MM.1S (cell line): ENCODE results near the gene ABHD16A.

ENCODE experiments used
- DNase-seq: peaks from one replicate; pipeline ENCODE4 v3.0.0-alpha.2; 2015
- H2AFZ ChIP-seq: fragments of 300-600 bp; sonication (generic); 2 replicates; pipeline ENCODE4 v1.6.0; 2016; ENCODE audit warnings: antibody characterized with exemption, low read length
- H3F3A ChIP-seq: fragments of 300-600 bp; sonication (generic); 2 replicates; pipeline ENCODE4 v1.6.1; 2016; ENCODE audit warnings: mild to moderate bottlenecking, antibody characterized with exemption, low read length, moderate library complexity, mixed read lengths; ENCODE audit not compliant: insufficient read depth
- H3K27ac ChIP-seq: fragments of 300-600 bp; sonication (generic); 2 replicates; pipeline ENCODE4 v1.5.1; 2016; ENCODE audit warnings: mild to moderate bottlenecking, low read length
- H3K27me3 ChIP-seq: fragments of 300-600 bp; sonication (generic); replicated peaks from 2 replicates; pipeline ENCODE4 v1.6.0; 2016; ENCODE audit warnings: low read length; ENCODE audit not compliant: insufficient read depth
- H3K36me3 ChIP-seq: fragments of 300-600 bp; sonication (generic); replicated peaks from 2 replicates; pipeline ENCODE4 v1.6.1; 2016; ENCODE audit warnings: mild to moderate bottlenecking, low read length, mixed read lengths; ENCODE audit not compliant: insufficient read depth
- H3K4me1 ChIP-seq: fragments of 300-600 bp; sonication (generic); 2 replicates; pipeline ENCODE4 v1.6.1; 2016; ENCODE audit warnings: low read length, mixed read lengths
- H3K4me2 ChIP-seq: fragments of 300-600 bp; sonication (generic); 2 replicates; pipeline ENCODE4 v1.6.0; 2016; ENCODE audit warnings: low read depth, low read length
- H3K4me3 ChIP-seq: fragments of 300-600 bp; sonication (generic); 2 replicates; pipeline ENCODE4 v1.5.1; 2016; ENCODE audit warnings: low read length, mixed read lengths
- H3K79me2 ChIP-seq: fragments of 300-600 bp; sonication (generic); 2 replicates; pipeline ENCODE4 v1.6.1; 2016; ENCODE audit warnings: mixed run types, low read length, mixed read lengths
- H3K9ac ChIP-seq: fragments of 300-600 bp; sonication (generic); 2 replicates; pipeline ENCODE4 v1.6.1; 2016; ENCODE audit warnings: low read length, mixed read lengths
- H3K9me2 ChIP-seq: fragments of 300-600 bp; sonication (generic); replicated peaks from 2 replicates; pipeline ENCODE4 v1.6.1; 2016; ENCODE audit warnings: mild to moderate bottlenecking, low read length, mixed read lengths; ENCODE audit not compliant: insufficient read depth
- H3K9me3 ChIP-seq: fragments of 300-600 bp; sonication (generic); replicated peaks from 2 replicates; pipeline ENCODE4 v1.6.1; 2016; ENCODE audit warnings: mild to moderate bottlenecking, low read length, mixed read lengths; ENCODE audit not compliant: insufficient read depth
- H4K20me1 ChIP-seq: fragments of 300-600 bp; sonication (generic); 2 replicates; pipeline ENCODE4 v1.6.1; 2016; ENCODE audit warnings: mild to moderate bottlenecking, low read length, moderate library complexity, mixed read lengths; ENCODE audit not compliant: insufficient read depth
- CTCF ChIP-seq: fragments of 300-600 bp; sonication (generic); IDR thresholded peaks from 2 replicates; pipeline ENCODE4 v1.5.1; 2016; ENCODE audit warnings: antibody characterized with exemption, low read length, mixed read lengths
- EZH2 ChIP-seq: fragments of 300-600 bp; sonication (generic); optimal IDR thresholded peaks from 2 replicates; pipeline ENCODE3; 2017; ENCODE audit warnings: low read depth, mild to moderate bottlenecking, antibody characterized with exemption, low read length, mixed read lengths
- EZH2phosphoT487 ChIP-seq: fragments of 300-600 bp; sonication (generic); IDR thresholded peaks from 2 replicates; pipeline ENCODE4 v1.6.1; 2018; ENCODE audit warnings: antibody characterized with exemption, low read length

Gene ABHD16A

GRCh38 chr6:31692353-31692752 lies 10.8 kb downstream of the ABHD16A start:
- Histone ChIP-seq H3K79me2 (0 out of 2 replicates have a peak, but pooled peaks cover under 1% of the 10 kb centered on the region), H3K9ac (no peak overlapping the region), H3K4me3 (no peak overlapping the region), H2AFZ (no peak overlapping the region), H3K4me1 (no peaks in the 10 kb centered on the region), H4K20me1 (no peaks in the 10 kb centered on the region), H3K27ac (no peak overlapping the region), H3K36me3 (no peaks in the 10 kb centered on the region), H3K27me3 (no peaks in the 10 kb centered on the region), H3K4me2 (no peak overlapping the region), H3K9me3 (no peaks in the 10 kb centered on the region), H3F3A (no peaks in the 10 kb centered on the region), H3K9me2 (no peaks in the 10 kb centered on the region)
- TF ChIP-seq CTCF (no peak), EZH2 (no peak), EZH2phosphoT487 (no peak)
- no peak for DNase-seq

GRCh38 chr6:31691564-31692108 lies 11.5 kb downstream of the ABHD16A start:
- no peaks in the 10 kb centered on the region for H3K36me3 ChIP-seq
- no peaks in the 10 kb centered on the region for H3K27me3 ChIP-seq
- H2AFZ ChIP-seq: no peak overlapping the region
- H3K9me2 ChIP-seq: no peaks in the 10 kb centered on the region
- no peak for TF ChIP-seq CTCF
- TF ChIP-seq EZH2phosphoT487: no peak
- no peak for TF ChIP-seq EZH2
- H3K9ac ChIP-seq: no peak overlapping the region
- no peaks in the 10 kb centered on the region for H4K20me1 ChIP-seq
- H3K79me2 ChIP-seq: no peaks in the 10 kb centered on the region
- DNase-seq: no peak
- no peaks in the 10 kb centered on the region for H3K9me3 ChIP-seq
- H3K27ac ChIP-seq: no peak overlapping the region
- no peak overlapping the region for H3K4me2 ChIP-seq
- H3K4me1 ChIP-seq: no peaks in the 10 kb centered on the region
- no peaks in the 10 kb centered on the region for H3F3A ChIP-seq
- H3K4me3 ChIP-seq: no peak overlapping the region

GRCh38 chr6:31691078-31691463 lies 12.1 kb downstream of the ABHD16A start:
- no peaks in the 10 kb centered on the region for H3K79me2 ChIP-seq
- TF ChIP-seq EZH2 (no peak), EZH2phosphoT487 (no peak), CTCF (no peak)
- H3K36me3 ChIP-seq: no peaks in the 10 kb centered on the region

More at GRCh38 chr6:31691078-31691463, 12.1 kb downstream of the ABHD16A start:
- Histone ChIP-seq H3K4me1 (no peaks in the 10 kb centered on the region), H3K4me3 (no peak overlapping the region), H2AFZ (no peak overlapping the region), H4K20me1 (no peaks in the 10 kb centered on the region), H3K4me2 (no peak overlapping the region), H3K9me2 (no peaks in the 10 kb centered on the region), H3K9ac (no peak overlapping the region), H3F3A (no peaks in the 10 kb centered on the region), H3K9me3 (no peaks in the 10 kb centered on the region), H3K27ac (no peak overlapping the region), H3K27me3 (no peaks in the 10 kb centered on the region)
- no peak for DNase-seq
